GM12891 (cell line): ENCODE measurements around the gene ZNF821. TPM values are rescaled to one million over a fixed set of nuclear protein-coding genes. Genes with fewer than 3 reads are reported as not detected.
A peak's percentile ranks its signal among the peaks of the same experiment; 100 is the strongest.

ENCODE experiments used
- DNase-seq: peaks from one replicate; pipeline ENCODE4 v3.0.0; 2011; ENCODE audit warnings: low spot score; ENCODE audit not compliant: insufficient read length
- FAIRE-seq: peaks from 2 replicates; lab custom pipeline; 2011; peaks lifted over from hg19 to GRCh38; lab: Jason Lieb, UNC
- PAX5 ChIP-seq: IDR thresholded peaks from 2 replicates; pipeline ENCODE4 v1.6.1; 2011; ENCODE audit warnings: low read length, moderate library complexity, mild to moderate bottlenecking; ENCODE audit not compliant: insufficient read depth, severe bottlenecking
- POLR2A ChIP-seq: IDR thresholded peaks from 2 replicates; pipeline ENCODE4 v1.6.1; 2011; ENCODE audit warnings: low read depth, low read length, control low read depth
- POLR2AphosphoS5 ChIP-seq: IDR thresholded peaks from 2 replicates; pipeline ENCODE4 v1.6.1; 2011; ENCODE audit warnings: low read depth, low read length, control low read depth
- POU2F2 ChIP-seq: IDR thresholded peaks from 2 replicates; pipeline ENCODE4 v1.6.1; 2011; ENCODE audit warnings: low read depth, mild to moderate bottlenecking, control low read depth, low read length, moderate library complexity
- SPI1 ChIP-seq: IDR thresholded peaks from 2 replicates; pipeline ENCODE4 v1.6.1; 2011; ENCODE audit warnings: low read depth, low read length, control low read depth
- TAF1 ChIP-seq: IDR thresholded peaks from 2 replicates; pipeline ENCODE4 v1.6.1; 2011; ENCODE audit warnings: low read depth, low read length, control low read depth
- polyA plus RNA-seq: library from polyadenylated mRNA; unstranded; fragments of >200 nt; gene quantifications from one replicate; pipeline ENCODE4 v1.2.1, GENCODE V29; 2012; ENCODE audit warnings: low read depth, missing spikeins, inconsistent platforms; ENCODE audit not compliant: missing spikeins

The ZNF821 gene
- polyA plus RNA-seq = 4.2 TPM

GRCh38 chr16:71883849-71884638, at the start of gene ZNF821:
TSS of gene ZNF821 (minus strand) at chr16:71884182. CDS start at chr16:71879946, 4,236 bp downstream.
- TF ChIP-seq POU2F2 (no peak), PAX5 (no peak), POLR2AphosphoS5 (no peak), POLR2A (no peak), SPI1 (no peak), TAF1 (0 out of 2 replicates have a peak, but pooled peaks have one; percentile 18)
- DNase-seq (peak; percentile 73), FAIRE-seq (peak; percentile 89)

- no peak for TF ChIP-seq POLR2AphosphoS5
- no peak for TF ChIP-seq POLR2A
- TF ChIP-seq POU2F2 = no peak
- TF ChIP-seq SPI1 = no peak
- TF ChIP-seq PAX5 = no peak
- TF ChIP-seq TAF1 = no peak
- DNase-seq = no peak
- FAIRE-seq = no peak
Observed at GRCh38 chr16:71933017-71933416, 49.0 kb upstream of the ZNF821 start.

- FAIRE-seq (no peak), DNase-seq (no peak)
- TF ChIP-seq POLR2AphosphoS5 (no peak), SPI1 (no peak), TAF1 (no peak), POU2F2 (no peak), POLR2A (no peak), PAX5 (no peak)
Observed at GRCh38 chr16:71931599-71931998, 47.6 kb upstream of the ZNF821 start.

- DNase-seq (no peak), FAIRE-seq (no peak)
- TF ChIP-seq POLR2A = no peak
- no peak for TF ChIP-seq TAF1
- TF ChIP-seq POU2F2 = no peak
- no peak for TF ChIP-seq POLR2AphosphoS5
- TF ChIP-seq SPI1 = no peak
- no peak for TF ChIP-seq PAX5
Observed at GRCh38 chr16:71931001-71931400, 47.0 kb upstream of the ZNF821 start.

GRCh38 chr16:71930013-71930563, 46.1 kb upstream of the ZNF821 start:
- TF ChIP-seq SPI1 (no peak), POLR2AphosphoS5 (peak; percentile 55; the same call in 1 of the 2 replicates)
- FAIRE-seq (no peak), DNase-seq (no peak)

- DNase-seq (no peak), FAIRE-seq (no peak)
Observed at GRCh38 chr16:71929048-71929447, 45.1 kb upstream of the ZNF821 start.

GRCh38 chr16:71927787-71928186, 43.8 kb upstream of the ZNF821 start:
- no peak for DNase-seq
- no peak for TF ChIP-seq TAF1
- no peak for TF ChIP-seq PAX5
- no peak for TF ChIP-seq POU2F2
- TF ChIP-seq SPI1 = no peak
- no peak for TF ChIP-seq POLR2AphosphoS5
- no peak for TF ChIP-seq POLR2A

More at GRCh38 chr16:71929048-71929447, 45.1 kb upstream of the ZNF821 start:
- TF ChIP-seq POLR2A = no peak
- no peak for TF ChIP-seq POLR2AphosphoS5
- TF ChIP-seq POU2F2 = no peak
- TF ChIP-seq TAF1 = no peak
- TF ChIP-seq PAX5 = no peak
- TF ChIP-seq SPI1 = no peak

GRCh38 chr16:71927383-71927782, 43.4 kb upstream of the ZNF821 start:
- TF ChIP-seq SPI1 (no peak), POU2F2 (no peak), POLR2AphosphoS5 (no peak), PAX5 (no peak), POLR2A (no peak), TAF1 (no peak)
- DNase-seq = no peak
- FAIRE-seq = no peak

More at GRCh38 chr16:71927787-71928186, 43.8 kb upstream of the ZNF821 start:
- FAIRE-seq = no peak

- DNase-seq (no peak), FAIRE-seq (no peak)
- TF ChIP-seq POLR2AphosphoS5 (no peak), SPI1 (no peak)
Observed at GRCh38 chr16:71924710-71925109, 40.7 kb upstream of the ZNF821 start.
